ENCODE measurements around the gene GLI2. TPM values are rescaled to one million over a fixed set of nuclear protein-coding genes. Genes with fewer than 3 reads are reported as not detected.

GLI2 gene
- total and polyA plus RNA-seq, 8 donors = 0.45 to 2.8 (median 0.68) TPM; not detected in 1

GRCh38 chr2:120758181-120759144 is 22.8 kb downstream of the GLI2 start:
- intact Hi-C loops (cut with DNase I; ENCODE audit: low total_unique reads) = no loop called here
- no peak overlapping the region for H3K4me3 ChIP-seq
- no peaks in the 10 kb centered on the region for H3K27me3 ChIP-seq
- TF ChIP-seq CTCF (IDR thresholded peaks at IDR 0.05) = no peak
- TF ChIP-seq POLR2AphosphoS5 (IDR thresholded peaks at IDR 0.05) = peak in 1 of 3 donors; percentile 14
- no peak for TF ChIP-seq EP300 (IDR thresholded peaks at IDR 0.05)
- no peak for TF ChIP-seq POLR2A (IDR thresholded peaks at IDR 0.05)
- peak; percentile 24 to 94 for DNase-seq
- no peaks in the 10 kb centered on the region for H3K9me3 ChIP-seq
- H3K4me1 ChIP-seq = peaks cover 9 to 30% (median 14%) of the 10 kb centered on the region in 4 donors
- H3K36me3 ChIP-seq = no peaks in the 10 kb centered on the region
- WGBS, 5 donors = 54 to 72% (median 65%) methylated on average over 11 to 16 of the region's 16 CpGs
- peak overlapping the region in 4 of 5 donors; percentile 26 to 81 (median 69) for H3K27ac ChIP-seq

GRCh38 chr2:120759543-120760331 is 24.1 kb downstream of the GLI2 start:
- Histone ChIP-seq H3K27me3 (no peaks in the 10 kb centered on the region), H3K27ac (peak overlapping the region in 2 of 5 donors; percentile 8 to 78), H3K4me3 (no peak overlapping the region), H3K36me3 (no peaks in the 10 kb centered on the region), H3K9me3 (no peaks in the 10 kb centered on the region), H3K4me1 (peaks cover 14 to 40% (median 17%) of the 10 kb centered on the region in 4 donors)
- DNase-seq = no peak
- TF ChIP-seq POLR2AphosphoS5 (IDR thresholded peaks at IDR 0.05) = no peak
- no peak for TF ChIP-seq EP300 (IDR thresholded peaks at IDR 0.05)
- no peak for TF ChIP-seq CTCF (IDR thresholded peaks at IDR 0.05)
- intact Hi-C loops (cut with DNase I; ENCODE audit: low total_unique reads) = no loop called here
- WGBS, 5 donors = 78 to 86% (median 84%) methylated on average over 7 of the region's 7 CpGs

GRCh38 chr2:120760446-120761135 is 24.9 kb downstream of the GLI2 start:
- peaks cover 23 to 48% (median 24%) of the 10 kb centered on the region in 4 donors for H3K4me1 ChIP-seq
- H3K36me3 ChIP-seq = no peaks in the 10 kb centered on the region
- H3K4me3 ChIP-seq = no peak overlapping the region
- H3K27ac ChIP-seq = peak overlapping the region in 1 of 5 donors; percentile 8
- intact Hi-C loops (cut with DNase I; ENCODE audit: low total_unique reads) = no loop called here
- H3K27me3 ChIP-seq = no peaks in the 10 kb centered on the region
- 74 to 85% (median 78%) methylated on average over 8 of the region's 8 CpGs for WGBS, 5 donors
- no peak for DNase-seq
- H3K9me3 ChIP-seq = no peaks in the 10 kb centered on the region
- TF ChIP-seq EP300 (IDR thresholded peaks at IDR 0.05) (no peak), POLR2AphosphoS5 (IDR thresholded peaks at IDR 0.05) (no peak), CTCF (IDR thresholded peaks at IDR 0.05) (no peak)
